ENCODE results near the gene BHLHE40.
A peak's percentile ranks its signal among the peaks of the same experiment; 100 is the strongest.

The BHLHE40 gene

GRCh38 chr3:5002871-5003247 lies 23.6 kb downstream of the BHLHE40 start:
- no peak for DNase-seq

- no peak for DNase-seq
Observed at GRCh38 chr3:5004319-5005152, 25.3 kb downstream of the BHLHE40 start.

GRCh38 chr3:5005367-5005766 lies 26.1 kb downstream of the BHLHE40 start:
- DNase-seq, result no peak

GRCh38 chr3:5006755-5007202 lies 27.5 kb downstream of the BHLHE40 start:
- peak; percentile 61 to 68 for DNase-seq

- no peak for DNase-seq
Observed at GRCh38 chr3:5007873-5008272, 28.6 kb downstream of the BHLHE40 start.

- no peak for DNase-seq
Observed at GRCh38 chr3:5009506-5010109, 30.4 kb downstream of the BHLHE40 start.

GRCh38 chr3:5010140-5010539 lies 30.9 kb downstream of the BHLHE40 start:
- no peak for DNase-seq

GRCh38 chr3:5010706-5011554 lies 31.7 kb downstream of the BHLHE40 start:
- DNase-seq, result peak; percentile 17 to 53

- peak; percentile 88 for DNase-seq
Observed at GRCh38 chr3:5011555-5012256, 32.5 kb downstream of the BHLHE40 start.

GRCh38 chr3:5012367-5012766 lies 33.1 kb downstream of the BHLHE40 start:
- DNase-seq, result peak; percentile 48 to 50

- peak in 1 of 2 experiments; percentile 28 for DNase-seq
Observed at GRCh38 chr3:5013021-5013906, 34.0 kb downstream of the BHLHE40 start.

GRCh38 chr3:5014391-5014790 lies 35.2 kb downstream of the BHLHE40 start:
- DNase-seq, result no peak

- DNase-seq, result no peak
Observed at GRCh38 chr3:5015056-5015455, 35.8 kb downstream of the BHLHE40 start.

- peak; percentile 67 to 80 for DNase-seq
Observed at GRCh38 chr3:5016211-5017161, 37.2 kb downstream of the BHLHE40 start.

GRCh38 chr3:5017925-5018531 lies 38.8 kb downstream of the BHLHE40 start:
- no peak for DNase-seq

GRCh38 chr3:5019411-5020241 lies 40.4 kb downstream of the BHLHE40 start:
- no peak for DNase-seq

GRCh38 chr3:5020242-5020722 lies 41.0 kb downstream of the BHLHE40 start:
- no peak for DNase-seq

GRCh38 chr3:5021116-5022092 lies 42.2 kb downstream of the BHLHE40 start:
- no peak for DNase-seq
